NCI-H1436 treated with DMSO at 0.1 percent for 48 hours (cell line): Measurements from ENCODE around the gene EFL1.
"Not testable (repeated sequence)": the region's sequence is repeated elsewhere in the genome, so short reads cannot be mapped to it uniquely, and the experiment has no call there.

Experiments
- DNase-seq: peaks from one replicate; lab custom pipeline; 2025; lab: John Stamatoyannopoulos, UW

EFL1 gene

DNA sequence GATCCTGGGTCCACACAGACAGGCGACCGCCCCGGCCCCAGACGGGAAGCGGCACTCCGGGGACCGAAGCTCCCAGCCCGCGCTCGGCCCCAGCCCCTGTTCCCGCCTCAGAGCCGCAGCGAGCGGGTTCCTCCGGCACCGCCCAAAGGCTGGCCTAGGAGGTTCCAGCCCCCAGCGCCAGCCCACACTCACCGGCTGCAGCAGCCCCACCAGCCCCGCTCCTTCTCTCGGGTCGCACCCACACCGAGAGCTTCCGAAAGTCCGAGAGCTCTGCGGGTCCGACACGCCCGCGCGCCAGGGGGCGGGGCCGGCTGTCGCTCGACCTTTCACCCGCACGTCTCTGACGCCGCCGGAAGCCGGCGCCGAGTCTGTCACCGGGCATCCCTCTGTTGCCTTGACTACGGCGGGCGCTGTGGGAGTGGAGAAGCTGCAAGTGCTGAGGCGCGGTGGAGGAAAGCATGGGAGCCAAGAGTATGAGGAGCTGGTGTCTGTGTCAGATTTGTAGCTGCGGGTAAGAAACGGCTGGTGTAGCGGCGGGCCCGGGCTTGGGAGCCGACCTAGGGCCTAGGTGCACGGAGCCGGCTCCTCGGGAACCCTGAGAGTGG, at the start of gene EFL1, which contains the start of gene SAXO2:
EFL1 (minus strand) TSS at position 313 of the 605 bp plus-strand sequence. CDS start 956 bp downstream, outside the sequence.
SAXO2 (plus strand) TSS at position 397 of the 605 bp plus-strand sequence; CDS start at position 459, 62 bp downstream.
- peak; percentile 11 for DNase-seq

DNA sequence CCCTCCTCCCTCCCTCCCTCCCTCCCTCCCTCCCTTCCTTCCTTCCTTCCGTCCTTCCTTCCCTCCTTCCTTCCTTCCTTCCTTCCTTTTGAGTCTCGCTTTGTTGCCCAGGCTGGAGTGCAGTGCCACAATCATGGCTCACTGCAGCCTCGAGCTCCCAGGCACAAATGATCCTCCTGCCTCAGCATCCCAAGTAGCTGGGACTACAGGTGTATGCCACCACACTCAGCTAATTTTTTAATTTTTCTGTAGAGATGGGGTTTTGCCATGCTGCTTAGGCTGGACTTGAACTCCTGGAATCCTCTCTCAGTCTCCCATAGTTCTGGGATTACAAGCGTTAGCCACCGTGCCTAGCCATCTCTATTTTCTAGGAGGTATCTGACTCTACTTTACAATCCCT, 48.8 kb upstream of the EFL1 start:
- not testable (repeated sequence) for DNase-seq

DNA sequence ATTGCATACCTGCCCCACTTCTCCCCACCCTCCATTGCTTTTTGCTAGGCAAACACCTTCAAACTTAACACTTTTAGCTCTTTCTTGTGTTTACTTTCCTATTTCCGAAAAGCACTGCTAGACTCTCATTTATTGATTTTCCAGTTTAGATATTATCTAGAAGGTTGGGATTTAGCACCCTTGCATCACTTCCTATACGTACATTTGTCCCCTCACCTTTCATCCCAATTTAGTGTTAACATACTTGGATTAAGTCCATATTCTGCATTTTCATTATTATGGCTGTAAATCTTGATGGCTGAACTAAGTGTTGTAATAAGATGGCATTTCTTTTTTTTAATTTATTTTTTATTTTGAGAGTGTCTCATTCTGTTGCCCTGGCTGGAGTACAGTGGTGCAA, 47.3 kb upstream of the EFL1 start:
- DNase-seq = no peak

DNA sequence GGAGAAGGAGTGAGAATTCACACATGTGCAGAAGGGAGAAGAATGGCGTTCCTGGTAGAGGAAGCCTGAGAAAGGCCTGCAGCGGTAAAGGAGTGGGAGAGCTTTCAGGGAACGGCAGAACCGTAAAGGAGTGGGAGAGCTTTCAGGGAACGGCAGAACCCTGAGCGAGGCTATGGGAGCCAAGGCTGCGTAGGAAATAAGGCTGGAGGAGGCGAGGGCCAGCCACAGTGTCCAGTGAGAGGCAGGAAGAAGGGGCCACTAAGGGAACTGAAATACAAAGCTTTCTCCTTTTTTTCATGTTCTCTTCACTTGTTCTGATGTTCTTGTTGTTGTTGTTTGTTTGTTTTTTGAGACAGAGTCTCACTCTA, 45.2 kb upstream of the EFL1 start:
- DNase-seq = no peak

DNA sequence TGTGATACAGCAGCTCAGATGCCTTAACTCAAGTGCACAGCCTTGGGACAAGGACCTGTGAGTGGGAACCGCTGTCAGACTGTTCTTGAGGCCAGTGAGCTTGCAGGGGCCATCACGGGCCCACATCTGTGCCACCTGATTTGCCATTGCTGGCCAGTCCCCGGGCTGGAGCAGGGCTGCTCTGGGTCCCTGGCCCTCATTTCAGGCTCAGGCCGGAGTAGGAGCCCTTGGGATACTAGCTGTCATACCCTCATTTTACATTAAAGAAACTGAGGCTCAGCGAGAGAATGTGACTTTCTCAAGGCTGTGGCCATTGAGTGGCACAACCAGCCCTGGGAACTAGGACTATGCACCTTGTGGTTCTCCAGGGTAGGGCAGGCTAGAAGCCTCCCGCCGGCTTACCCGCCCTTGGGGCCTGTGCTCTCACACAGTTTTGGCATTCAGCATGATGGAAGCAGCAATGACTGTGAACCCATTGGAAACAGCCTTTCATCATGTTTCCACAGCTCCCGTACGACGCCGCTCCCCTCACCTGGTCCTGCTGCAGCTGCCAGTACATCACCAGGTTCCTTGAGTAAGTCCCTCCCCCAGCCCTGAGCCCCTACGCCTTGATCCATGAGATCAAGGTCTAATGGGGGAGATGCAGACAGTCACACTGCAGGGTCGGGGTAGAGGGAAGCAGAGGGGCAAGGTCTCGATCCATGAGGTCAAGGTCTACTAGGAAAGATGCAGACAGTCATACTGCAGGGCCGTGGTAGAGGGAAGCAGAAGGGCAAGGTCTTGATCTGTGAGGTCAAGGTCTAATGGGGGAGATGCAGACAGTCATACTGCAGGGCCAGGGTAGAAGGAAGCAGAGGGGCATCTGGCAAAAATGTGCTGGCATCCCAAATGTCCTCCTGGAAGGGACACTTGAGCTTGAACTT, 44.5 kb upstream of the EFL1 start:
- no peak for DNase-seq

DNA sequence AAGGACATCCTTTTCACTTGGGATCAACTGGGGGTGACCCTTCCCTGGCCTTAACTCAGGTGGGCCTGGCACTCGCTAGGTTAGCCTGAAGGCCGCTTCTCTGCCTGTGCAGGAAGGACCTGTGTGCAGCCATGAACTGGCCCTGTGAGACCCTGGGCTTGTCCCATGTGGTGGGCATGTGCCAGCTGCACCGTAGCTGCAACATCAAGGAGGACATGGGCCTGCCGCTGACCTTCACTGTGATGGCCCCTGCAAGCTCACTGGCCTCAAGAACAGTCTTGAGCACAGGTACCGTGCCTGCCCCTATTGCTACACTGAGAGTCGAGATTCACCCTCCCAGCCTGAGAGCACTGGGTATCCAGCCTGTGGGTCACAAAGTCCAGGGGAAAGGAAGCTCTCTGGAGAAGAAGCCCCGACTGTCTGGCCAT, 43.1 kb upstream of the EFL1 start:
- no peak for DNase-seq

DNA sequence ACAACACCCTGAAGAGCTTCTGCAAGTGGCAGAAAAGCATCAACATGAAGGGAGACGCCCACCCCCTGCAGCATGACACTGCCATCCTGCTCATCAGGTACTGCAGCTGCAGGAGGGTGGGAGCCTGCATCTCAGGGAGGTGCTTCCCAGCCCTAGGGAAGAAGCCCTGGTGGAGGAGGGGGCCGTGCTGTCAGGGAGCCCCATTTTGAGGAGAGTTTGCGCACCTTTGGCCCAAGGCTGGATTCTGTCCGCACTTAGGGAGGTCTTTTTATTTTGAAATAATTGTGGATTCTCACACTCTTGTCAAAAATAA, 42.2 kb upstream of the EFL1 start:
- DNase-seq = no peak

DNA sequence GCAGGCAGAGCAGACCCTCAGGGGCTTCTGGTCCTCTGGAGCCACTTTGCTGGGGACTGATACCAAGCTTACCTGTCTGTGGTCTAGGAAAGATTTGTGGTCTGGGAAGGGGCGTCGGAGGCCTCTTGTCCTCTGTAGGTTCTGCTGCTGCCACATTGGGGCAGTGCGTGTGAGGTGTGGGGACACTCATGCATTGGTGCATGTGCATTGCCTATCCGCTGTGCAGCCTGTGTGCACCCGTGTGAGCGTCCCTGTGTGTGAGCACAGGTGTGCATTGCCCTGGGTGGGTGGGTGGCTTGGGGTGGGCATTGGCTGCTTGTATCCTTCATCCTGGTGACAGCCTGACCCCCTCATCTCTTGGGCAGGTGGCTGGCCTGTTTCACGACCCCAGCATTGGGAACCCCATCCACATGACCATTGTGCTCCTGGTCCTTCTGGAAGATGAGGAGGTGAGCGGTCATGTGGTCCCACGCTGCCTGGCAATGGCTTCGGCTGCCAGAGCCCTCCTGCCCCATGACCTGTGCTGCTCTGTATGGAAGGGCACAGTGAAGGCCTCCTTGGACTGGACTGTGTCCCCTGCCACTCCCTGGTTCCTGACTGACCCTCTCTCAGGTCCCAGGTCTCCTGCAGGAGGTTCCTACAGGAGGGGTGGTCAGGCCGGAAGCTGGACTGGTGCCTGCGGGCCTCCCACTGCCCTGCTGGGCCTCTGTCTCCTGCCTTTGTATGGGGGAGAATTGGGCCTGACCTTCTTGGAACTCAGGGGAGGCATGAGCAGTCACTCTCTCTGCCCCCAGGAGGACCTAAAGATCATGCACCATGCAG, 41.6 kb upstream of the EFL1 start:
- DNase-seq = no peak

DNA sequence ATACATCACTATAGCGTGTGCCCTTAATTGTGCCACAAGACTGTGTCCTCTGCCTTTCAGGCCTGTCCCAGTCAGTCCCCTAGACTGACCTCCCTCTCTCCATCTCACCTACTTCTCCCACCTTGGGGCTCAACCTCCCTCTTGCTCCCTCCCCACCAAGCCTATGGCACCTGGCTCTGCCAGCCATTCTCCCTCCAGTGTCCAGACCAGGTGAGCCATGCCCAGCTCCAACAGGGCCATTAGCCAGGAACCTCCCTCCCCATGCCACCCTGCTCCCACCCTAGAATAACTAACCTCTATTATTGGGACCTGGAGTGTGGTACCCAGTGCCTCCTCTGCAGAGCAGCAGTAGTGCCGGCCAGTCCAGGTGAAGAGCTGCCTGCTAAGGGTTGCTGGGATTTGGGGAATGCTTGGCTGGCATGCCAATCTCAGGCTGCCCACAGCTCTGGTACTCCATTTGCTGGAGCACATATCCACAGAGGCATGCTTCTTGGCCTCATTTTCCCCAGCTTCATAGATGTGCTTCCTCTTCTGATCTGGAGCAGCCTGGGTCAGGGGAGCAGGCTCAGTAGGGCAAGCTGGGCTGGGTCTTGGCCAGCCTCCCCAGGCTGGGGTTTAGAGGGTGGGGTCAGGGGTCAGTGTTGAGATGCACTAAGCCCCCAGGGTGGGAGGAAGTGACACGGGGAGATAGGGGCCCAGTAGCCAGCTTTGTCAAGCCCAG, 38.9 kb upstream of the EFL1 start:
- no peak for DNase-seq

DNA sequence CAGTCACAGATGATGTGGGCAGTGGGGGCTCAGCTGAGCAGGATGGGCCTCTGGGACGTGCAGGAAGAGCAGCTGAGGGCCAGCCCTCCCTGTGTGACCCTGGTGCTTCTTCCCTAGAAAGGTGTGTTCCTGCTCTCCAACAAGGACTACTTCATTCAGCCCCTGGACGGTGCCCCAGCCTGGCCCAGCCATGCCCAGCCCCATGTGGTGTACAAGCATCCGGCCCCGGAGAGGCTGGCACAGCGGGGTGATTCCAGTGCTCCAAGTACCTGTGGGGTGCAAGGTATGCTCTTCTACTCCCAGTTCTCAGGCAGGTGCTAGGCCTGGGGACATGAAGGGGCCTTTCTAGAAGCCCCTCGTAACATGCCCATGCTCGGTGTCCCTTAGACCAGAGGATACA, 38.3 kb upstream of the EFL1 start:
- no peak for DNase-seq

DNA sequence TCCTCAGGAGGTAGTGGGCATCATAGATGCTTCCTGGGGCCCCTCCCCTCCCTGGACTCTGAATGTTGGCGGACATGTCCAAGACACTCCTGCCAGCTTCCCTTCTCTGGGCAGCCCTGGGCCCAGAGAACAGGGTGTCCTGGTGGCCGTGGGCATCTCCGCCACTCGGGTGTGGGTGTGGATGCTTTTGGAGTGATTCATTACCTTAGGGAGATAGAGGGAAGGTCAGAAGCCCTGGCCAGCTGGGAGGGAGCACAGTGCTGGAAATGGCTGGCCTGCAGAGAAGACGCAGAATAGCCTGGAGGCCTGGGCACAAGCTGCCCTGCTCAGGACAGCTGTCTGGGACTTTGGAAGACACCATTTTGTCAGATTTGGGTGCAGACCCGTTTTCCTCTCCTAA, 37.8 kb upstream of the EFL1 start:
- not testable (repeated sequence) for DNase-seq

DNA sequence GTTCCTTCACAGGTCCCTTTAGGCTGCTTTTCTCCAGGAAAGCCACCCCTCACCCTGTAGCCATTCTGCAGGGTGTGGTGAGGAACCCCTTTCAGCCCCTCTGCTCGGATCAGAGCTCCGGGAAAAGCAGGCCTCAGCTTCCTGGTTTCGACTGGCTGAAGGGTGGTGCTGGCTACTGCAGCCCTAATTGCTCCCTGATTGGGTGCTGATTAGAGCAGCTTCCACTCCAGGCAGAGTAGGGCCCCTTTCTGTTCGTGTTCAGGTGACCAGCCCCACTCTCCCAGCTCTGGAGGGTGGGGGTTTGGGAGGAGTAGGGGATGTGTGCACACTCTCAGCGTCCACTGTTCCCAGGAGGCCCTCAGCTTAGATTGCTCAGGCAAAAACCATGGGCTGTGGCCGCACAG, 37.0 kb upstream of the EFL1 start:
- DNase-seq = not testable (repeated sequence)

DNA sequence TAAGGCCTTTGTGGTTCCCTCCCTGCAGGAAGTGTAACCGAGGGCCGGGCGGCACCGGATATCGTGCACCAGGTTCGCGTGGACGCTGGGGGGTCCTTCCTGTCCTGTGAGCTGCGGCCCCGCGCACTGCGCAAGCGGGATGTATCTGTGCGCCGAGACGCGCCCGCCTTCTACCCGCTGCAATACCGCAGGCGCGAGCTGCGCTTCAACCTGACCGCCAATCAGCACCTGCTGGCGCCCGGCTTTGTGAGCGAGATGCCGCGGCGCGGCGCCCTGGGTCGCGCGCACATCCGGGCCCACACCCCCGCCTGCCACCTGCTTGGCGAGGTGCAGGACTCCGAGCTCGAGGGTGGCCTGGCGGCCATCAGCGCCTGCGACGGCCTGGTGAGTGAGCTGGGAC, 36.0 kb upstream of the EFL1 start:
- no peak for DNase-seq

DNA sequence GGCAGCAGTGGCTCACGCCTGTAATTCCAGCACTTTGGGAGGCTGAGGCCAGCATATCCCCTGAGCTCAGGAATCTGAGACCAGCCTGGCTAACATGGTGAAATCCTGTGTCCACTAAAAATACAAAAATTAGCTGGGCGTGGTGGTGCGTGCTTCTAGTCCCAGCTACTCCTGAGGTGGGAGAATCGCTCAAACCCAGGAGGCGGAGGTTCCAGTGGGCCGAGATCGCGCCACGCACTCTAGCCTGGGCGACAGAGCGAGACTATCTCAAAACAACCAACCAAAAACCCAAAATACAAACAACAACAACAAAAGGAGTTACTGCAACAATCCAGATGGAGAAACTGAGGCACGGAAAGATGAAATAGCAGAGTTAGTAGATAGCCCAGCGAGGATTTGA, 35.5 kb upstream of the EFL1 start:
- no peak for DNase-seq

DNA sequence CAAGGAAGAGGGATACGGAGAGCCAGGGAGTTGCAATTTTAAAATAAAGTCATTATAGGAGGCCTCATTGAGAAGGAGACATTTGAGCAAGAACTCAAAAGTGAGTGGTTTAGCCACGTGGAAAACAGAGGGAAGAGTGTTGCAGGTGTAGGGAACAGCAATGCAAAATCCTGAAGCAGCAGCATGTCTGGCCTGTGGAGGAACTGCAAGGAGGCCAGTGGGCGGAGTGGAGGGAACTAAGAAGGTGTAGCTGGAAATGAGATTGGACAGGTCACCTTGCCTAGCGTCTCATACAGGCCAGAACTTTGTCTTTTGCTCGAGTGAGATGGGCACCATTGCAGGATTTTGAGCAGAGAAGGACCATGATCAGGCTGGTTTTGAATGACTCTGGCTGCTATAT, 35.0 kb upstream of the EFL1 start:
- DNase-seq = no peak

DNA sequence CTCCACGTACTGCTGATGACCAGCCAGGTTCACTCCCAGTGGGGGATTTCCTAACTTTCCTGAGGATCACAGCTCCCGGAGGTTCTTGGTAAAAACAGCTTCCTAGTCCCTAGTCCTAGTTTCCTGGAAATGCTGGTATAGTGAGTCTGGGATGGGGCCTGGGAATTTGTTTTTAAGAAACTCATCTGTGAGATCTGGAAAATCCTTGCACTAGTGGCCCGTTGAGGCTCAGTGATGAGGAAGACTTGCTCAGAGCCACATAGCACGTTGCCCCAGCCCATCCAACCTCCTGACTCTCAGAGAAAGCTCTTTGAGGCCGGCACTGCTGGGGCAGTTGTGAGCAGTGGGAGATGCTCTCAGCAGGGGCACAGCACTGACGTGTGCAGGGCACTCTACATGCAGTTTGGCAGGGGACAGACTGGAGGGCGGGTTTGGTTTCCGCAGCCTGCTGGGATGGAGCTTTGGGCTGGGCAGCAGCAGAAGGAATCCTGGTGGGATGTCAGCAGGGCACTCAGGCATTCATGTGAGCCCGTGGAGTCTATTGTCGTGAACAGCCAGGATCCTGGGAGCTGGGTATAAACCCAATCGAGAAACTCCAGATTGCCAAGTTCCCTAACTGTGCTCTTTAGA, 31.6 kb upstream of the EFL1 start:
- no peak for DNase-seq

DNA sequence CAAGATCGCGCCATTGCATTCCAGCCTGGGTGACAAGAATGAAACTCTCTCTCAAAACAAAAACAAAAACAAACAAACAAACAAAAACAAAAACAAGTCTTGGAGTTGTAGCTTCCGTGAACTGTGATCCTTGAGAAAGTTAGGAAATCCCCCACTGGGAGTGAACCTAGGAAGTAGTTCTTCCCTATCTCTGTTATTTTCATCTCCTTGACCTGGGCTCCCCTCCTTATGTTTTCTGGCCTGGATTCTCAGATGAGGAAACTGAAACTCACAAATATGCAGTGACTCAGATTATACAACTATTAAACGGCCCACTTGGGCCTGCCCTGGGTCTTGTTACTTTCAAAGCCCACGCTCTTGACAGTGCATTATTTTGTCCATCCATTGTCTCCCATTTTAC, 29.7 kb upstream of the EFL1 start:
- DNase-seq = no peak

DNA sequence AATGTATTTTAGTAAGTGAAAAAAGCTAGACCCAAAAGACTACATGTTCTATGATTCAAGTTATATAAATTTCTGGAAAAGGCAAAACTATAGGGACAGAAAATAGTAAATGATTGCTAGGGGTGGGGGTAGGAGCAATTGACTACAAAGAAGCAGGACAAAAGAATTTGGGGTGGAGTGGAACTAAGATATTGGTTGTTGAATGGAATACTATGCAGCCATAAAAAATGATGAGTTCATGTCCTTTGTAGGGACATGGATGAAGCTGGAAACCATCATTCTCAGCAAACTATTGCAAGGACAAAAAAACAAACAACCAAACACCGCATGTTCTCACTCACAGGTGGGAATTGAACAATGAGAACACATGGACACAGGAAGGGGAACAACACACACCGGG, 25.7 kb upstream of the EFL1 start:
- not testable (repeated sequence) for DNase-seq

DNA sequence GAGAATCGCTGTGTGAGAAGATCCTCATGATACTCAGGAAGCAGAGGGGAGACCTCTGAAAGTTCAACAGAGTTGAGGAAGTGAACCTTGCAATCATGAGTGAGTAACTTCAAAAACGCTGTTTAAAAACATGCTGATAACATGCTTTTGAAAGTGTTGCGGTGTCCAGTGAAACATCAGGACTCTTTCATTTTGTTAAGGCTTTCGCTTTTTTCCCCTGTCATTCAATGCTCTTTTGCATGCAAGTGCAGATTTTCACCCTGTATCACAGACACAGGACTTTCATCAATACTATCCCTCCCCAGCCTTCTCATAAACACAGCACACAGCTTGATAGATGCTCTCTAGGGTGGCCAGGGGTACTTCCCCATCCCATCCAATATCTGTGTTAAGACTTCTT, 23.9 kb upstream of the EFL1 start:
- DNase-seq = not testable (repeated sequence)

DNA sequence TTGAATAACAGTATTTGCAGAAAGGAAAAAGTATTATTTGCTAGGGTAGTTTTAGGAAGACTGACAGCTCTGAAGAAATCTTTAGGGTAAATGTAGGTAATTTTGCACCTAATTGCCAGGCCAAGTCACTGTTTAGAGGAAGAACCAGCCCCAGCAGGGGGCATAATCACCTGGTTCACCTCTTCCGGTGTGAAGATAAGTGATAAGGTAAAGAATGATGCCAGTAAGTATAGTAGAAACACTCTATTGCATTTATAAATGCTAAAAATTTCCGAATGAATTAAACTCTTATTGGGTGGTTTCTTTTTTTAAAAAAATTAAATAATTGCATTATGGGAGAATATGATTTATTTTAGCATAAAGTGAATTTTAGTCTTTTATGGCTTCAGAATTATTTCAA, 21.8 kb upstream of the EFL1 start:
- DNase-seq = not testable (repeated sequence)

DNA sequence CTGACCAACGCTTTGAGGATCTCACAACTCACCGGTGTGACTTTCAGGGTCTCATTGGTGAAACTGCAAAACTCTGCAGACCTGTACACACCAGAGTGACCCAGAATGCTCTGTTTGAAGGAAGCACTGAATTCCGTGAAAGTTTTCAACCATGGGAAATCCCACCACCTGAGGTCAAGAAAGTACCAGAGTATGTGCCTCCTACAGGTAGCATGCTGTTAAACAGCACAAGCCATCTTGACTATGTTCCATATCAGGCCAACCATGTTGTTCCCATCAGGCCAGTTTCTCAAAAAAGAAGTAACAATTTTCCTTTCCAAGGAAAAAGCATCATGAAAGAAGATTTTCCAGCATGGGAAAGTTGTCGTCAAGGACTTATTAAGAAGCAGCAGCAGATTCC, 19.9 kb upstream of the EFL1 start:
- DNase-seq = not testable (repeated sequence)

DNA sequence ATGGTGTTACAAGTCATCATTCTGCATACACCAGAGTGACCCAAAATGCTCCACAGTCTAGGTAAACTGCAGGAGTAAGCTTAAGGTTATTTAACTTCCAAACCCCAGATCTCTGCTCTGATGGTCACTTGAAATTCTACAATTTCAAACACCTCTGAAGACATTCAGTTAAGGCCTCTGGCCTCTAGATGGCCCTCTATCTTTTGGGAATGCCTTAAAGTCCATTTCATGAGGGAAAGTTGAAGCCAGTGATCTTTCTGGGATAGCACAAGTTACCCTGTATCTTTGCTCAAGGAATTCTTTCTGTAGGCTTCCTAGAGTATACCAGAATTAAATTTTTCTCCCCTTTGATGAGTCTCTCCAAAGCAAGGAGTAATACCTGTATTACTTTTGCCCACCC, 18.7 kb upstream of the EFL1 start:
- DNase-seq = not testable (repeated sequence)
